Measurements from ENCODE around the gene DCTN2.
"Not testable (repeated sequence)": the region's sequence is repeated elsewhere in the genome, so short reads cannot be mapped to it uniquely, and the experiment has no call there.

GRCh38 chr12:57517718-57518117, 29.3 kb downstream of the DCTN2 start:
- TF ChIP-seq CTCF, POLR2A (IDR thresholded peaks at IDR 0.05): not testable (repeated sequence)

Data from heart left ventricle (tissue), 13 donors.